ENCODE data around the gene FTO.
"Not testable (repeated sequence)": the region's sequence is repeated elsewhere in the genome, so short reads cannot be mapped to it uniquely, and the experiment has no call there.

The FTO gene

GRCh38 chr16:54177052-54177861 is 473.3 kb downstream of the FTO start:
- Histone ChIP-seq H3K27ac (no peak overlapping the region), H3K4me2 (no peak overlapping the region)

DNA sequence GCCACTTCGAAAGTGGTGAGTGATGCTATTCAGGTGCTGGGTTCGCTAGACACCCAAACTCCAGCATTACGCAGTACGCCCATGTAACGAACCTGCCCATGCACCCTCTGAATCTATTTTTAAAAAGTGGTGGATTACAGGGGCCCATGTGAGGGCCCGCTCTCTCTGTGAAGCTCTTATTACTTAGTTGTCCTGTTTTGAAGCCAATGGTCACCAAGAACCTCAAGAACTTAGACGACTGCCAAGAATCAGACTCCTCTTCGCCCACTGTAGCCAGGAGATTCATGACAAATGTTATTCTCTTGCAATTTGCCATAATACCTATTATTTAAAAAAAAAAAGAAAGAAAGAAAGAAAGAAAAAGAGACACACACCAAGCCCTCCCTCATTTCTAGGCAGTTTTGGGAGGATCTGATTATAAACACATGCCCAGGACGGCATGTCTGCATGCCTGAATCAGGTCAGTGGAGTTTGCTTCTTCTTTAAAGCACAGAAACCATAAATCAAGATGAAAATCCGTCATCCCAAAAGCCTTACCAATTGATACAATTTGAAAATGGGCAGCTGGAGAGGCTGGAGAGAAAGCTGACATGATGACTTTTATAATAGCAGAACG is 474.0 kb downstream of the FTO start:
- H3K4me1 ChIP-seq (ENCODE audit: low read depth, poor library complexity, severe bottlenecking) = no peaks in the 10 kb centered on the region
- H3K9ac ChIP-seq = no peak overlapping the region
- H3K4me3 ChIP-seq (IDR thresholded peaks at IDR 0.05; ENCODE audit: insufficient read depth, low read depth, low read length) = no peak overlapping the region
- H3K36me3 ChIP-seq (ENCODE audit: insufficient read depth) = no peaks in the 10 kb centered on the region
- no peaks in the 10 kb centered on the region for H4K20me1 ChIP-seq (ENCODE audit: insufficient read depth)
- H3K4me2 ChIP-seq = no peak overlapping the region
- no peaks in the 10 kb centered on the region for H3K79me2 ChIP-seq (ENCODE audit: insufficient read depth, low read depth)
- no peak overlapping the region for H3K27ac ChIP-seq
- TF ChIP-seq, protein P1, sequence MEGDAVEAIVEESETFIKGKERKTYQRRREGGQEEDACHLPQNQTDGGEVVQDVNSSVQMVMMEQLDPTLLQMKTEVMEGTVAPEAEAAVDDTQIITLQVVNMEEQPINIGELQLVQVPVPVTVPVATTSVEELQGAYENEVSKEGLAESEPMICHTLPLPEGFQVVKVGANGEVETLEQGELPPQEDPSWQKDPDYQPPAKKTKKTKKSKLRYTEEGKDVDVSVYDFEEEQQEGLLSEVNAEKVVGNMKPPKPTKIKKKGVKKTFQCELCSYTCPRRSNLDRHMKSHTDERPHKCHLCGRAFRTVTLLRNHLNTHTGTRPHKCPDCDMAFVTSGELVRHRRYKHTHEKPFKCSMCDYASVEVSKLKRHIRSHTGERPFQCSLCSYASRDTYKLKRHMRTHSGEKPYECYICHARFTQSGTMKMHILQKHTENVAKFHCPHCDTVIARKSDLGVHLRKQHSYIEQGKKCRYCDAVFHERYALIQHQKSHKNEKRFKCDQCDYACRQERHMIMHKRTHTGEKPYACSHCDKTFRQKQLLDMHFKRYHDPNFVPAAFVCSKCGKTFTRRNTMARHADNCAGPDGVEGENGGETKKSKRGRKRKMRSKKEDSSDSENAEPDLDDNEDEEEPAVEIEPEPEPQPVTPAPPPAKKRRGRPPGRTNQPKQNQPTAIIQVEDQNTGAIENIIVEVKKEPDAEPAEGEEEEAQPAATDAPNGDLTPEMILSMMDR (conservative IDR thresholded peaks at IDR 0.05; ENCODE audit: low read depth, low read length) = no peak
- no peak overlapping the region for H2AFZ ChIP-seq (ENCODE audit: low read depth)
- no peaks in the 10 kb centered on the region for H3K27me3 ChIP-seq (ENCODE audit: insufficient read depth, low read depth)

More at GRCh38 chr16:54177052-54177861, 473.3 kb downstream of the FTO start:
- H3K27me3 ChIP-seq (ENCODE audit: insufficient read depth, low read depth) = no peaks in the 10 kb centered on the region
- H3K36me3 ChIP-seq (ENCODE audit: insufficient read depth) = no peaks in the 10 kb centered on the region
- TF ChIP-seq, protein P1 (conservative IDR thresholded peaks at IDR 0.05; ENCODE audit: low read depth, low read length) = no peak
- H3K4me1 ChIP-seq (ENCODE audit: low read depth, poor library complexity, severe bottlenecking) = no peaks in the 10 kb centered on the region
- no peaks in the 10 kb centered on the region for H4K20me1 ChIP-seq (ENCODE audit: insufficient read depth)
- no peak overlapping the region for H3K4me3 ChIP-seq (IDR thresholded peaks at IDR 0.05; ENCODE audit: insufficient read depth, low read depth, low read length)
- H3K79me2 ChIP-seq (ENCODE audit: insufficient read depth, low read depth) = no peaks in the 10 kb centered on the region
- no peak overlapping the region for H3K9ac ChIP-seq
- no peak overlapping the region for H2AFZ ChIP-seq (ENCODE audit: low read depth)

DNA sequence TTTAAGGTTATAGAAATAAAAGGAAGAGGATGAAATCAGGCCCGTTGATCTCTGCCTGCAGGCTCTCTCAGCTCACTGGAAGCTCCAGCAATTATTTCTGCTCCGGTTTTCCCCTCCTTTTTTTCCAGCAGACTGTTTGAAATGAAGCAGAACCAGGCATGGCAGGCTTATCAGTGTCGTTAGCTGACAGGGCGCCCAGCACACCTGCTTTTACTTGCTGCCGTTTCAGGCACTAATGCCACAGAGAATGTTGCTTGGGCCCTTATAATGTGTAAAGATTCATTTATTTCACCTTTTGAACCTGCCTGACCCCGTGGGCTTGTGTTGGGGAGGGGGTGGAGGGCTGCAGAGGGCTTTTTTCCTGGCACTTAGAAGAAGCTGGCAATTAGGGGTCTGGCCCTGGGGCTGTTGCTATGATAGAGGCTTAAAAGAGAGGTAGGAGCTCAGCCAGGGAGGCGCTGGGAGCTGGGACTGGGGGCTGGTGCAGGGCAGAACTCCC is 474.6 kb downstream of the FTO start:
- Histone ChIP-seq H3K27ac (no peak overlapping the region), H3K36me3 (ENCODE audit: insufficient read depth) (no peaks in the 10 kb centered on the region), H3K9ac (no peak overlapping the region), H3K79me2 (ENCODE audit: insufficient read depth, low read depth) (no peaks in the 10 kb centered on the region), H3K27me3 (ENCODE audit: insufficient read depth, low read depth) (no peaks in the 10 kb centered on the region), H3K4me3 (IDR thresholded peaks at IDR 0.05; ENCODE audit: insufficient read depth, low read depth, low read length) (no peak overlapping the region), H3K4me1 (ENCODE audit: low read depth, poor library complexity, severe bottlenecking) (no peaks in the 10 kb centered on the region), H2AFZ (ENCODE audit: low read depth) (no peak overlapping the region), H3K4me2 (no peak overlapping the region), H4K20me1 (ENCODE audit: insufficient read depth) (no peaks in the 10 kb centered on the region)
- TF ChIP-seq, protein P1 (conservative IDR thresholded peaks at IDR 0.05; ENCODE audit: low read depth, low read length) = no peak

DNA sequence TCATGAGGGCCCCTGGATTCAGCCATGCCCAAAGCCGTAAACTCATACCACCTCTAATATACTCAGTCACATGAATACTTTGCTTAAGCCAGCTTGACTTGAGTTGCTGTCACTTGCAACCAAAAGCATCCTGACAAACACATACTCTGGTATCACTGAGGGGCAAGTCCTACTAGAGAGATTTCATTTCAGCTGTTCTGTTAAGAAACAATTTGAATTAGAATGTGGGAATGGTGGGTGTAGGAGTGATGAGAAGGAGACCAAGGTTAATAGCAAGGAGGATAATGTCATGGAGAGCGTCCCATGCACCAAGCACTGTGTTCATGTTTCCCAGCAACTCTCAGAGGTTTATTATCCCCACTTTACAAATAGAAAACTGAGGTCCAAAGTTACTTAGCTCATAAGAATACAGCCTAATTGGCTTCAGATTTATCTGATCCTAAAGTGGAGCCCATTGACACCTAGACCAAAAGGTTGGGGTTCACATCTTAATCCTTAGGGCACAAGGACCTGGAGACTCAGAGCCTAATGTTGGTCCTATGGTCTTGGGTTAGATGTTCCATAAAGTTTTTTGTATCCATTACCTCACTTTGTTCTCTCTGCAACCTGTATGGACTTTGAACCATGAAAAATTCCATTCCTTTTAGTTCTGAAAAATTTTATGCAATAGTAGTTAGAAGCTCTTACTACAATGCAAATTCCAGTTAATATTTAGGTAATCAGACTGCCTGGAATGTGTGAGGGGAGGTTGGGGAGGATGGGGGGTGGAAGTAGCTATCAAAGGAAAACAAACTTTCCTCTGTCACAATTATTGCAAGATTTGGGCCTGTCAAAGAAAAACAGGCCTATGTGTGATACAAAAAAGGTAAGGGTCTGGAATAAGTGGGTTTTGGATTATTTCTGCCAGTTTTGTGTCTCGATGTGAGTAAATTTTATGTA is 476.7 kb downstream of the FTO start:
- H3K4me1 ChIP-seq (ENCODE audit: low read depth, poor library complexity, severe bottlenecking) = no peaks in the 10 kb centered on the region
- H2AFZ ChIP-seq (ENCODE audit: low read depth) = no peak overlapping the region
- TF ChIP-seq, protein P1 (conservative IDR thresholded peaks at IDR 0.05; ENCODE audit: low read depth, low read length) = no peak
- no peaks in the 10 kb centered on the region for H3K79me2 ChIP-seq (ENCODE audit: insufficient read depth, low read depth)
- no peak overlapping the region for H3K4me2 ChIP-seq
- H3K27me3 ChIP-seq (ENCODE audit: insufficient read depth, low read depth) = no peaks in the 10 kb centered on the region
- H3K27ac ChIP-seq = no peak overlapping the region
- no peak overlapping the region for H3K4me3 ChIP-seq (IDR thresholded peaks at IDR 0.05; ENCODE audit: insufficient read depth, low read depth, low read length)
- H4K20me1 ChIP-seq (ENCODE audit: insufficient read depth) = no peaks in the 10 kb centered on the region
- H3K9ac ChIP-seq = no peak overlapping the region
- H3K36me3 ChIP-seq (ENCODE audit: insufficient read depth) = no peaks in the 10 kb centered on the region

- not testable (repeated sequence) for H2AFZ ChIP-seq (ENCODE audit: low read depth); H3K9ac ChIP-seq; H3K4me3 ChIP-seq (IDR thresholded peaks at IDR 0.05; ENCODE audit: insufficient read depth, low read depth, low read length)
Measured at GRCh38 chr16:54181683-54182329, 477.9 kb downstream of the FTO start.

More at GRCh38 chr16:54181683-54182329, 477.9 kb downstream of the FTO start:
- H3K36me3 ChIP-seq (ENCODE audit: insufficient read depth); H3K27me3 ChIP-seq (ENCODE audit: insufficient read depth, low read depth); H3K4me1 ChIP-seq (ENCODE audit: low read depth, poor library complexity, severe bottlenecking); H3K27ac ChIP-seq; H3K4me2 ChIP-seq; H3K79me2 ChIP-seq (ENCODE audit: insufficient read depth, low read depth); H4K20me1 ChIP-seq (ENCODE audit: insufficient read depth): not testable (repeated sequence)
